Measurements from ENCODE around the gene PFKFB4.
"Not testable (repeated sequence)": the region's sequence is repeated elsewhere in the genome, so short reads cannot be mapped to it uniquely, and the experiment has no call there.

Gene PFKFB4

DNA sequence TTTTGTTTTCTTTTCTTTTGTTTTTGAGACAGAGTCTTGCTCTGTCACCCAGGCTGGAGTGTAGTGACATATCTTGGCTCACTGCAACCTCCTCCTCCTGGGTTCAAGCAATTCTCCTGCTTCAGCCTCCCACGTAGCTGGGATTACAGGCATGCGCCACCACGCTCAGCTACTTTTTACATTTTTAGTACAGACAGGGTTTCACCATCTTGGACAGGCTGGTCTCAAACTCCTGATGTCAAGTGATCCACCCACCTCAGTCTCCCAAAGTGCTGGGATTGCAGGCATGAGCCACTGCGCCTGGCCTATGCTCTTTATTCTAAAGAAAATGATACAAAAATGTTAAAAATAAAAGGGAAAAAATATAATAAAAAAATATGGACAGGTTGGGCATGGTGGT, 25.9 kb downstream of the PFKFB4 start:
- not testable (repeated sequence) for DNase-seq (ENCODE audit: low spot score)

DNA sequence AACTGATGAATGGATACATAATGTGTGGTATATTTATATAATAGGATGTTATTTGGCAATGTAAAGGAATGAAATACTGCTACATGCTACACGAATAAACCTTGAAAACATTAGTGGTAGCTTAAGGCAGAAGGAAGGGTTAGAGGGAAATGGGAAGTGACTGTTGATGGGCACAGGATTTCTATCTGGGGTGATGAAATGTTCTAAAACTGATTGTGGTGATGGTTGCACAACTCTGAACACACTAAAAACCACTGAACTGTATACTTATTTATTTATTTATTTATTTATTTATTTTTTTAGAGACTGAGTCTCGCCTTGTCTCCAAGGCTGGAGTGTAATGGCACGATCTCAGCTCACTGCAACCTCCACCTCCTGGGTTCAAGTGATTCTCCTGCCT, 27.8 kb downstream of the PFKFB4 start:
- DNase-seq (ENCODE audit: low spot score): no peak

DNA sequence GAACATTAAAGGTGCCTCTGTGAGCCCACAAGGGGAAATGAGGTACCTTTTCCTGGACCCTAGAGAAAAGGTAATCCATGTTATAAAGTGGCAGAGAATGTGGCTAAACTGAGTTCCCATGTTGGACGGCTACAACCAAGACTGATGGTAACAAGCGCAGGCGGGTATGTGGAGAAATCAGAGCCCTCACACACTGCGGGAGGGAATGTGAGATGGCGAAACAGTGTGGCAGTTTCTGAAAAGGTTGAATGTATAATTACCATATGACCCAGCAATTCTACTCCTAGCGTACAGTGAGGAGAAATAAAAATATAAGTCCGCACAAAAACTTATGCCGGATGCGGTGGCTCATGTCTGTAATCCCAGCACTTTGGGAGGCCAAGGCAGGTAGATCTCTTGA, 28.6 kb downstream of the PFKFB4 start:
- DNase-seq (ENCODE audit: low spot score): no peak

DNA sequence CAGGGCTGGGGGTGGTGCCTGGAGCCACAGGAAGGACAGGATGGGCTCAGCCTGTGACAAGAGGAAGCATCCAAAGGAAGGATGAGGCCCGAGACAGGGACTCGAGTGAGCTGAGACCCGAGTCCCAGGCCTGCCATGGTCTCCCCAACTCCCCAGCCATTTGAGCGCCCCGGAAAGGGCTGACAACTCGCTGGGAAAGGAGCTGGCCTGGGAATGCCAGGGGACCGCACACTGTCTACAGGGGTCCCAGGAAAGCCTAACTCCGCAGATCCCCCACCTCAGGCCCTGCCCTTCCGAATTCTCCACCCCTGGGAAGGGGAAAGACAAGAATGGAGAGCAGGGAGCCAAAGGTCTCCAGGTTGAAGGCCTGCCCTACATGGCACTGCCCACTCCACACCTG, 31.6 kb downstream of the PFKFB4 start:
- DNase-seq (ENCODE audit: low spot score): no peak

DNA sequence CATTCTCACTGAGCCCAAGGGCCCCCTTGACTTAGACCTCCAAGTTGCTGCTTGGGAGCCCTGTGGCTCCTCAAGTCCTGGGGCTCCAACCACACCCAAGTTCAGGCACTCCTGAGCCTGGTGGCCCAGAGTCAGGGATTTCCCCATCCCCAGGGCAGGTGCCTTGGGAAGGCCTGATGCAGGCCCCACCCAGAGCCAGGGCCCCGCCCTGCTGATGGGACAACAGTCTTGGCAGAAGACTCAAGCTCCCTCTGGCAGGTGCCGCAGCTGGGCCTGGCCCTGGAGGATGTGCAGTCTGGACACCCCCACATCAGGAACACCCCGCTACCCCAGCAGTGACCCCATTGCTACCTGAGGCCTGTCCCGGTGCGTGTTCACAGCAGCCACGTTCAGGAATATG, 35.0 kb downstream of the PFKFB4 start:
- DNase-seq (ENCODE audit: low spot score): no peak

DNA sequence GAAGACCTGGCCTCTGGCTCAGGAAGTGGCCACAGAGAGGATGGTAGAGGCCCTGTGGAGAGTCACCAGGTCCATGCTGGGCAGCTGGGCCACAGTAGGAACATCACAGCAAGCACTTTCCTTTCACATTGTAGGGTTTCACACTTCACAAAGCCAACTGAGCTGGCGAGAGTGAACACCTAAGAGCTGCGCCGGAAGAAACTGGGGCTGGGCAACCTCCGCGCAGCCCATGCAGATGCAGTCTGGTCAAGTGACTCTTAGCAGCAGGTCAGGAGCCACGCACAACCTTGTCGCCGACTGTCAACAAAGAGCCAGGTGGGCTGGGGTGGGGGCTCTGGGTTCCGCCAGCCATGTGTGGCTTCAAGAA, 37.3 kb downstream of the PFKFB4 start:
- no peak for DNase-seq (ENCODE audit: low spot score)

DNA sequence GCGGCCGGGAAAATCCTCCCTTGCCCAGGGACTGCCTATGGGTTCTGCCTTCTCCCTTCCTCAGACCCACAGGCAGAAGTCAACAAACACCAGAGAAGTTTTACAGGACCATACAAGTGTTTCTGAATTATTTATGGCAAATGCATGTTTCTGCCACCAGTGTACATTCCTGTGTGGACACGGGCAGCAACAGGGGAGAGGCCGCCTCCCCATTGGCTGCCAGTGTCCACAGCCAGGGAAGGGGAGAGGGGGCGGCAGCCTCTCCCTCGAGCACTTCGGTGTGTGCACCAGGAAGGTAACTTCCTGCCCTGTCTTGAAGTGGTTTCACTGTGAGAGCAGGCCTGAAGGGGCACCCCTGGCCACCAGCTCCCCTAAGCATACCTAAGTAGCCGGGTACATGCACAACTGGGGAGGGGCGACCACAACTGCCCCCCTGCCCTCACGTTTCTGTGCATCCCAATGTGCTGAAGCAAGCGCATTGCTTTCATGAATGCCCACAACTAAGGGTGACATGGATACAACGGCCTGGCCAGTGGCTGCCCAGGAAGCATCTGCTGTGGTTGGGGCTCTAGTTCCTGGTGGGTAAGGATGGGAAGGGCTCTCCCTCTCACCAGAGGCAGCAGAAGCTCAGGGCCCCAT, 37.8 kb downstream of the PFKFB4 start:
- no peak for DNase-seq (ENCODE audit: low spot score)

DNA sequence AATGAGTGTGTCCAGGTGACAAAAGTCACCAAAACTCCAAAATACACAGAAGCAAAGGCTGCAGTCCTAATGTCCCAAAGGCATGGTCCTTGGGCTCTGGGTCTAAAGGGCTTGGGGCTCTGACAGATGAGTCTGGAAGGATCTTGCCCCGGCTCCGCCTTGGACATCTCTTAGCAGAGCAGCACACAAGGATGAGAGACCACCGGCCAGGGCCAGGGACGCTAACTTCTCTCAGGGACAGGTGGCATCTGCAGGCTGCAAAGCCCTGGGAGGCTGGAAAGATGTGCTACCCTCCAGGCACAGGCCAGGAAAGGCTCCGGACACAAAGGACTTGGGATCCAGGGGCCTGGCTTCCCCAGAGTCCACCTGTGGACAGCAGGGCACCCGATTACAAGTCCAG, 38.5 kb downstream of the PFKFB4 start:
- no peak for DNase-seq (ENCODE audit: low spot score)

DNA sequence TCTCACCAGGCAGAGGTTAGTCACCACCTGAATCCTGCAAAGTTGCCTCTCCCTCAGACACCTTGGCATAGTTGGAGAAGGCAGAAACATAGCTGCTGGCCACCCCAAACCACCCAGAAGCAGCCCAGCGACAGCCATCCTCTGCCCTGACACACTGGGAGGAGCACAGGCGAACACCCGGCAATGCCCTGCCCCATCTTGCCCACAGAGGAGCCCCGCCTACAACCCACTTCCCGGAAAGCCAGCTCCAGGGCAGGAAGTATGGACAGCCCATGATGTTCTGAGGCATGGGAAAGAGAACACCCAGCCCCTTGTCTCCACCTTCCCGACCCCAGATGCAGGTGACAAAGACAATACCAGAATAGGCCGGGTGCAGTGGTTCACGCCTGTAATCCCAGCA, 40.0 kb downstream of the PFKFB4 start:
- DNase-seq (ENCODE audit: low spot score): no peak

DNA sequence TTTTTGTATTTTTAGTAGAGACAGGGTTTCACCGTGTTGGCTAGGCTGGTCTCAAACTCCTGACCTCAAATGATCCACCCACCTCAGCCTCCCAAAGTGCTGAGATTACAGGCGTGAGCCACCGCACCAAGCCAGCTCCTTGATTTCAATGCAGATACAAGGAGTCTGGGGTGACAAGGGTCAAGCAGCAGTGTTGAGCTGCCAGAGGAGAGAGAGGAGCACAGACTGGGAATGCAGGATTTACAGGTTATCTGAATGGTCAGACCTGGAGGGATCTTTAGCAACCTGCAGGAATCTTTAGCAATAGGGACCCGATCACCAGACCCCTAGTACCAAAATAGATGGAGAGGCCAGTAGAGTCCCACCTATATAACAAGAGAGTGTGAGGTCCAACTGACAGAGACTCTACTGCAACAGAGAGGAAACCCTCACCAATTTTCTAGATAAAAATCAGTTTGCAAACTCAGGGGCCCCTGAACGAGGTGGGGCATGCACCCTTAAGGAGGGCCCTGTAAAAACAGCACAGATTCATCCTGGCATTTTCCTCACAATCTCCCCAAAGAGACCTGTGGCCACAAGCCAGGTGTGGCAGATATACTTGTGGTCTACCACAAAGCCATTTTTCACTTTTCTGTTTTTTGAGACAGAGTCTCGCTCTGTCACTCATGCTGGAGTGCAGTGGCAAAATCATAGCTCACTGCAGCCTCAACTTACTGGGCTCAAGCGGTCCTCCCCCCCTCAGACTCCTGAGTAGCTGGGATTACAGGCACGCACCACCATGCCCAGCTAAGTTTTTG, 42.0 kb downstream of the PFKFB4 start:
- no peak for DNase-seq (ENCODE audit: low spot score)

DNA sequence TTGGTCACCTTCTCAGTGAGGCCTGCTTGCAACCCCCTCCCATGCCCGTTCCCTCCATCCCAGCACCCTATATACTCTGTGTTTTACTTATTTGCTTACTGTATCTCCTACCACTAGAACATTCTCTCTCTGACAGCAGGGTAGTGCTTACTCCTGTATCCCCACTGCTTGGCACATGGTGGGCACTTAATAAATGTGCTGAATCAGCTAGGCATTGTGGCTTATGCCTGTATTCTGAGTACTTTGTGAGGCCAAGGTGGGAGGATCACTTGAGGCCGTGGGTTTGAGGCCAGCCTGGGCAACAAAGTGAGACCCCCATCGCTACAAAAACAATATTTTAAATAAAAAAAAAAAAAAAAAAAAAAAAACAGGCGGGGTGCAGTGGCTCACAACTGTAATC, 45.1 kb downstream of the PFKFB4 start:
- no peak for DNase-seq (ENCODE audit: low spot score)

DNA sequence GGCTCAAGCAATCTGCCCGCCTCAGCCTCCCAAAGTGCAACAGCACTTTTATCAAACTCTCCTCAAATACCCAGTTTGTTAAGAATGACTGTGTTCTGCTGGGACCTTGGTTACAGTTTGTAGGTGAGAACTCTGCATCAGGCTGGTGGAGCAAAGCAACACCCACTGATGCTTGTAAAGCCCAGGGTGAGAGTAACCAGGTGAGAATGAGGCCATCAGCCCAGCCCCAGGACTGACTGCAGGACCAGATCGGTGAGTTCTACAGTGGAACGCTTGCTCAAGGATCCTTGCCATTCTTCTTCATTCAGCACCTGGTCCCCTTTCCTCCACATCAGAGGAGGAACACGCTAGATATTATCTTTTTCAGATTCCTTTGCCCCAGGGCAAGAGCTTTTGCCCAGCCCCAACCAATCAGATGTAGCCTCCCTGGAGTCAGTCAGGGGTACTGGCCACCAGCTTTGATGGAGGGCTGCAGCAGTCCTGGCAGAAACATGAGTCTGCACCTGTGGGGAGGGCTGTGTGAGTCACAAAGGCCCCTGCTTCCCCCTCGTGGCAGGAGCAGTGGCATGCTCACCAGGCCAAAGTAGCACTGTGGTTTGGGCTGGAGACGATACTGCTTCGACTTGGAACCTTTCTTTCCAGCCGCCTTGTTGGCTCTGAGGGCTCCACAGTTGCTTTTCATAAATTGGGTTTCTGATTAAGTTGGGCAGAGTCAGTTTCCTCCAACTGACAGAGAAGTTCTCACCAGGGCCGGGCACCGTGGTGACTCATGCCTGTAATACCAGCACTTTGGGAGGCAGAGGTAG, 49.1 kb downstream of the PFKFB4 start:
- peak; percentile 68 for DNase-seq (ENCODE audit: low spot score)

DNA sequence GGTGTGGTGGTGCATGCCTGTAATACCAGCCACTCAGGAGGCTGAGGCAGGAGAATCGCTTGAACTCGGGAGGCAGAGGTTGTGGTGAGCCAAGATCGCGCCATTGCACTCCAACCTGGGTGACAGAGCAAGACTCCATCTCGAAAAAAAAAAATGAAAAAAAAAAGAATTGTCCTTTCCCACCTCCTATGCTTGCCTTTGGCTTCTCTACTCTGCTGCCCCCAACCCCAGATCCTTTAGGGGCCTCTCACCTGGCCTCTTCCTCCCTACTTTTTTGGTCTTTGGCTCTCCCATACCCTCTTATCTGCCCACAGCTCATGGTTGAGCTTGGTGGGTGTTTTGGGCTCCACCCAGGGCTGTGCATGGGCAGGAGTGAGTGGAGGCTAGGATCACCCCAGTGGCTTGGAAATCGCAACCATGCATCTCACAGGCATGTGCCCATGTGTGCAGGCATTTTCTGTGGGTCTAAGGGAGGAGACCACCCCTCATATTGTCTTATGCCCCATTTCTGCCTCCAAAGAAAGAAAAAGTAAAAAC, 50.6 kb downstream of the PFKFB4 start:
- DNase-seq (ENCODE audit: low spot score): no peak

DNA sequence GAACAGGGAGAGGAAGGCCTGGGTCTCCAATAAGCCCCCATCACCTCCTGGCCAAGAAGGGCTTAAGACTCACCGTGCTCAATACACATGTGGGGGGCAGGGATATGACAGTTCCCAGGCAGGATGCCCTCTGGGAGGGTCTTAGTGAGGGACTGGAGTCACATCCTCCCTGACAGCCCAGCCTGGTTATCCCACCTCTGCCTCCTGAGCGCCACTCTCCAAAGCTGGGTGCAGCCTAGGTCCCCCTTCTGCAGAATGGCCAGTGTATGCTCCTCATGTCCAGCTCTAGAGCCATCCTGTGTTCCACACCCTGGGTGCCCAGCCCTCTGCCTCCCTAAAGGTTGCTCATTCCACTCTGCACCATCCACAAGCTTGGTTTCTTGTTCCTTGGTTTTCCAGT, 51.5 kb downstream of the PFKFB4 start:
- DNase-seq (ENCODE audit: low spot score): no peak

DNA sequence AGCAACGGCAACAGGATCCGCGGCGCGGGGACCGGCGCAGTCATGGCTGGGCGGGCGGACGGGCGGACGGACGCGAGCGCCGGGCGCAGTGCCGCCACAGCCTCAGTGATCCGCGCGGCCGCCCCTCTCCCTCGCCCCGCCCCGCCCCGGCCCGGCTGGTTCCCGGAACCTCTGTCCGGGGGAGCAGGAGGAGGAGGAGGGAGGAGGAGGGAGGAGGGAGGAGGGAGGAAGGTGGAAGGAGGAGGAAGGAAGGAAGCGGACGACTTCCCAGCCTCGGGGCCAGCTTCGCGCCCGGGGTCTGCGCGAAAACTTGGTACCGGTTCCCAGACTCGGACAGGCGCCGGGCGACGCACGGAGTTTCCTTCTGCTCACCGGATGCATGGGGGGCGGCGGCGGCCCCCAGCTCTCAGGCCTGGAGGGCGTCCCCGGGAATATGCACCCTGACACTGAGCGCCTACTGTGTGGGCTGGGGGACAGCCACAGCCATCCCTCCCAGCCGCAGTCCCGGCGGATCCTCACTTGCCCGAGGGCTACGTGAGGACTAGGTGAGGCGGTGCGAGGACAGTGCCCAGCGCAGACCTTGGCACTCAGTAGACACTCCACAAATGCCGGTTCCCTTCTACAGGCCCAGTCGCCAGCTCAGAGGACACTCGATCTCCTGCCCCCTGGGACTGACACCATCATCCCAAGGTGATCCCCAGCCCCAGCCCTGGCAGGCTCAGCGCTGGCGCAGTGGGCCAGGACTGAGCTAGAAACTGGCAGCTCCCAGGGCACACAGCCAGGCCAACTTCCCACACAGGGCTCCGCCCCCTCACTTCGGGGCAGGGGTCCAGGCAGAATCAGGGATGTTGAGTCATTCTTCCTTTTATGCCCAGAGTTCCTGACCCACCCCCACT, 52.3 kb downstream of the PFKFB4 start, which contains the start of gene SHISA5:
Gene SHISA5 (minus strand): TSS at position 124 of the 896 bp plus-strand sequence. CDS start 80 bp downstream, at position 44.
- peak; percentile 61 for DNase-seq (ENCODE audit: low spot score)

DNA sequence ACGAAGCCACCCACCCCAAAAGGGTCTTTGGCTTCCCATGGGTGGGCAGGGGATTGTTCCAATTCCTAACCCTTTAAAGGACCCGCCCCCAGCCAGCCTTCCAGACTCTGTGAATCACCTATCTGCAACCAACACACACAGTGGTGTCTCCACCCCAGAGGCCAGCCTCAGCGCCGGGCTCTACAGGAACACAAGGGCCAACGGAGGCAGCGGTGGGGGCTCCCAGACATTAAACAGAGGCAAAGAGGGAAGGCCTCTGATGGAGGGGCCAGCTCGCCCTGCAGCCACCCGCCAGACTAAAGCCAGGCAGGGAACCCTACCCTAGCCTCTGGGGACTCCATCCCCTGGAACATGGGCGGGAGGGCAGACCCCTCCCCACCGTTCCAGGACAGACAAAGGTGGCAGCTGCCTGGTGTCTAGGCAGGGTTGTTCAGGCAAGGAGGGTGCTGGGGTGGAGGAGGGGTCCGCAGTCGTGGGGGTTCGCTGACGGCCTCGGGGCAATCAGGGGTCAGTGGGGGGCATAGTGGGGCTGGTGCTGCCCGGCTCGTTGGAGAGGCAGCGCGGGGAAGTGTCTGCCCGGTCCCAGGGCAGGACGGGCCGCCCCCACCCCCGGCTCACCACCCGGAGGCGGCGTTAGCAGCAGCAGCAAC, 53.1 kb downstream of the PFKFB4 start:
- no peak for DNase-seq (ENCODE audit: low spot score)

DNA sequence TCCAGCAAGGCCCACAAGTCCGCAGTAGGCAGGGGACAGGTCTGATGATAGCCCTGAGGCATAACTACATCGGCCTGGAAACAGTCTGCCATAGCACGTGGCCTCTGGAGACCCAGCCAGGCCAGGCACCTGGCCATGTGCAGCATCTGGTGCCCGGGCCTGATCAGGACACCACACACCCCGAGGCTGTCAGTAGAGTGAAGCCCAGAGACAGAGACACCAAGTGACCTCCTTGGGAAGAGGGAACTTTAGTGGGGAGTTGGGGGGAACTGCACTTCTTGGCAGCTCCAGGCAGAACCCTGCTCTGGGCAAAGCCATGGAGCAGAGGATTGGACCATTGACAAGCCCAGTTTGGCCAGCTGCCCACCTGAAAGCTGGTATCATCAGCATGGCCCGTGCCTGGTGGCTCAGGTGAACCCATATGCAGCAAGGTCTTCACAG, 53.9 kb downstream of the PFKFB4 start:
- no peak for DNase-seq (ENCODE audit: low spot score)

DNA sequence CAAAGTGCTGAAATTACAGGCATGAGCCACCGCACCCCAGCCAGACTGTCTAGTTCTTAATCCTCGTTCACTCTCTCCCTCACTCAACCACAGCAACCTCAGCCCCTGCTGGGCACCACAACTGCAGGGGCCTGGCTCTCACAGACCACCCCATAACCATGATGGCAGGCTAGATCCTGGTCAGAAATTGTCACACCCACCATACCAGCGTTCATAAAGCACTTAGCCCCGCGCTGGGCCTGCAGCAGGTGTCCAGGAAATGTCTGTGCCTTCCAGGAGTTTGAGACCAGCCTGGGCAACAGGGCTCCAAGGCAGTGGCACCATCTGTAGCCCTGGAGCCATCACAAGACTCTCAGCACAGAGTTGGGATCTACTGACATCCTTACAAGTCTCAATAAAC, 54.5 kb downstream of the PFKFB4 start:
- no peak for DNase-seq (ENCODE audit: low spot score)

DNA sequence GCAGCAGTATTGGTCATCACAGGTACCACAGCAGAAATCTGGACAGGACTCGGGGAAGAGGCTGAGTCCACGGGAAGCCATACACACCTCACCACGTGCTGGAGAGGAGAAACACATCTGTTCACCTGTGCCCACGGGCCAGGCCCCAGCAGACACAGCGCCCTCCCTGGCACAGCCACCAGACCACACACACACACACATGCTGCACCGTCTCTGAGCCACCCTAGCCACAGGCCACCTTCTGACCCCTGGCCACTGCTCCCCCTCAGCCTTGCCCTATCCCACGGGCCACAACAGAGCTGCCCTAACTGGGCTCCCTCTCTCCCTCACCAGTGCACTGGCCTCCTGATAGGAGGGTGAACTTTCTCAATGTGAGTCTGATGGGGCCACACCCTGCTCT, 55.4 kb downstream of the PFKFB4 start:
- DNase-seq (ENCODE audit: low spot score): no peak

DNA sequence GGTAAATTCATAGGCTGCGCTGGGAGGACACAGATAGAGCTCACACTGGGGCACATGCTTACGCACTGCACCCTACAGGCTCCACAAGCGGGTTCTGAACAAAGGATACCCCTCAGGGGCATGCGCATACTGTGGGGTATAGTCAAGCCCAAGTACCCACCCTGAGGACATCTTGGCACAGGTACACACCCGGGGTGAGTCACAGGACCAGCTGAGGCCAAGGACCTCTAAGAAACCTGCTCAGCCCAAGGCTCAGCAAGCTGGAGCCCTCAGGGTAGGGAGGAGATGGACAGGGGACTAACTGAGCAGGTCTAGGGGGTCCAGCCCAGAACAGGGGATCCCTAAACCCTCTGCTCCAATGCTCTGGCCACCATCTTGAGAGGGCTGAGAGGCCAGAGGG, 55.9 kb downstream of the PFKFB4 start:
- no peak for DNase-seq (ENCODE audit: low spot score)

DNA sequence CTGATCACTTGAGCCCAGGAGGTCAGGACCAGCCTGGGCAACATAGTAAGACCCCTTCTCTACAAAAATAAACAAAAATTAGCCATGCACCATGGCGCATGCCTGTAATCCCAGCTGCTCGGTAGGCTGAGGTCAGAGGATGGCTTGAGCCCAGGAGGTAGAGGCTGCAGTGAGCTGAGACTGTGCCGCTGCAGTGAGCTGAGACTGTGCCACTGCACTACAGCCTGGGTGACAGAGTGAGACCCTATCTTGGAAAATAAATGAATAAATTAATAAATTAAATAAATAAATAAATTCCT, 63.5 kb downstream of the PFKFB4 start:
- no peak for DNase-seq (ENCODE audit: low spot score)

All from LoVo (cell line).